Stimulated activated CD4-positive, alpha-beta T cell treated with anti-CD3 and anti-CD28 coated beads, TNF-alpha, amount 100 ng/mL, for 48 hours (primary cell): ENCODE measurements around the gene MISFA.
"Not testable (repeated sequence)": the region's sequence is repeated elsewhere in the genome, so short reads cannot be mapped to it uniquely, and the experiment has no call there.

ENCODE experiments used
- DNase-seq, 3 donors: peaks; one replicate each; pipeline ENCODE4 v3.0.0-alpha.2; 2020; ENCODE audit warnings: low read depth in 3 of 3

Gene MISFA

DNA sequence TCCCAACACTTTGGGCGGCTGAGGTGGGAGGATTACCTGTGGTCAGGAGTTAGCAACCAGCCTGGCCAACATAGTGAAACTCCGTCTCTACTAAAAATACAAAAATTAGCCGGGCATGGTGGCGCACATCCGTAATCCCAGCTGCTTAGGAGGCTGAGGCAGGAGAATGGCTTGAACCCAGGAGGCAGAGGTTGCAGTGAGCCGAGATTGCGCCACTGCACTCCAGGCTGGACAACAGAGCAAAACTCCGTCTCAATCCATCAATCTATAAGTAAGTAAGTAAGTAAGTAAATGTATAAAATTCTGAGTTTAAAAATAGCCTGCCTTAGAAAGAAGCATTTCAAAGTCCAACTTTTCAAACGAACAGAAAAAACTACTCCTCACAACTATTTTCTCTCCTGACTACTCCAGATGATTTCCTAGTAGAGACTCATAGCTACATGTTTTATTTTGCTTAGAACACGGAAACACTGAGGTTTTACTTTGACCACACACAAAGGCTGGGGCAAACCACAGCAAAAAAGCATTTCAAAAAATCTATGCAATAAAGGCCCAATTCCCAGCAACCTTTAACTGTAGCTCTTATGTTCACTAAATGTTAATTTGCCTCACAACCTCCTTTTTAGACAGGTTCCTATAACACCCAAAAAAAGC is 18.2 kb downstream of the MISFA start:
- DNase-seq: no peak

DNA sequence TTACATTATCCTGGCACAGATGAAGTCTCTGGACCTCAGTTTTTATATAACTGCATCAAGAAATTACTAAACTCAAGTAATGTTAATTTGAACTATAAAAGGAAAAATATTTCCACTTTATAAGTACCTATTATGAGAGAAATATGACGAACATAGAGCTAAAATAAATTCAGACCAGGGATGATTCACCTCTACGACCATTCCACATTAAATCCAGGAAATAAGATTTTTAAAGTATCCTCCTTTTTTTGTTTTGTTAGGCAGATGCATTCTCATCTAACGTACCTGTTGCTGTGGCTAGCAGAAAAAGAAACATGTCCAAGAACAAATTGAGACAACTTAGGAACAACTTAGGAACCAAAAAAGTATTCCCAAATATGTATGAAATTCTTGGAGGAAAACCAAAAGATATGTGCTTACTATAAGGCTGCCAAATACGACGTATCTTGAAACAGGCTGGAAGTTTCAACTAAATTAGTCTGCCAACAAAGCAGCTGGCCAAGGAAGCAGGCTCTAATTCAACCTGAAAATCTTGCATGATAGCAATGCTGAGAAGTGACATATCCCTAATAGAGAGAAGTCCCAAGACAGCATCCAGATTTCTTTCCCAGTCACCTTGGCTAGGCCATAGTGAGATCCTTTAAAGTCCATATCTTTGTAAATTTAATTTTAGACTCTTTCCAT is 18.9 kb downstream of the MISFA start:
- no peak for DNase-seq

DNA sequence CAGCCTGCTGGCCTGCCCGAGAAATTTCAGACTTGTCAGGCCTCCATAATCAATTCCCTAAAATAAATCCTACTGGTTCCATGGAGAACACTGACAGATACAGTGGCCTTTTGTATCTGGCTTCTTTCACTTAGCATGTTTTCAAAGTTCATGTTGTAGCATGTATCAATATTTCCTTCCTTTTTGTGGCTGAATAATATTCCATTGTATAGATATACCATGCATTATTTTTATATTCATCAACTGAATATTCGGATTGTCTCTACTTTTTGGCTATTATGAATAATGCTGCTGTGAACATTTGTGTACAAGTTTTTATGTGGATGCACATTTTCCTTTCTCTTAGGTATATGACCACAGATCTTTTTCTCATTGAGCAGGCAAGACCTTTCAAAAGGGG is 24.1 kb downstream of the MISFA start:
- no peak for DNase-seq

DNA sequence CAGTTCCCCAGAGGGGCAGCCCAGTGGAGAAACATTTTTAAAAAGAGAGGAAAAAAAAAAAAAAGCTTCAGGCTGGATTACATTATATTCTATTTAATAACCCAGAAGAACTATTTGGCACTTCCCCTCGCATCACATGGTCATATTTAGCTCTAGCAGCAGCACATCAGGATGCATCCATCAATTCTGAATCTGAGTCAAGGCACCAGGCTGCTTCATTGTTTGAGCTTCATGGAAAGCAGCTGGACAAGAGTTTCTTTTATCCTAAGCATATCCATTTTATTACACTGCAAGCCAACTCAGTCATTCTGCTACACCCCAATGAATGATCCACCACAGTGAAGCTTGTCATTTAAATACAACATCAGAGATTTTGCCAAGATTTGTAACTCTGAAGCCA is 24.6 kb downstream of the MISFA start:
- DNase-seq: no peak

DNA sequence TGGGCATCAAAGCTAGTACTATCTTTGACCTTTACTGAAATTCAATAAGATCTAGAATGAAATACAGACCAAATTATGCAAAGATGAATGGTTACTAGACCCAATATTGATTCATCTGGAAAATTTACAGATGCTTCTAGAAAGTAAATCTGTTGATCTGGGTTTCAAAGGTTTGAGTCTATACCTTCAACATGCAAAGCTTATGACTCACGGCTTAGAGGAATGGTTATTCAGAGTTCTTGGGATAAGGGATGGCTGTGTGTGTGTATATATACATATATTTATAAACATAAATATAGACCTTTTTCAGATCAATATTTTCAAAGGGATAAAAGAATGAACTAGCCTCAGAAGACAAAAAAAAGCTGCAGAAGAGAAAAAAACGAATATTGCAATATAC is 33.3 kb downstream of the MISFA start:
- DNase-seq: no peak

DNA sequence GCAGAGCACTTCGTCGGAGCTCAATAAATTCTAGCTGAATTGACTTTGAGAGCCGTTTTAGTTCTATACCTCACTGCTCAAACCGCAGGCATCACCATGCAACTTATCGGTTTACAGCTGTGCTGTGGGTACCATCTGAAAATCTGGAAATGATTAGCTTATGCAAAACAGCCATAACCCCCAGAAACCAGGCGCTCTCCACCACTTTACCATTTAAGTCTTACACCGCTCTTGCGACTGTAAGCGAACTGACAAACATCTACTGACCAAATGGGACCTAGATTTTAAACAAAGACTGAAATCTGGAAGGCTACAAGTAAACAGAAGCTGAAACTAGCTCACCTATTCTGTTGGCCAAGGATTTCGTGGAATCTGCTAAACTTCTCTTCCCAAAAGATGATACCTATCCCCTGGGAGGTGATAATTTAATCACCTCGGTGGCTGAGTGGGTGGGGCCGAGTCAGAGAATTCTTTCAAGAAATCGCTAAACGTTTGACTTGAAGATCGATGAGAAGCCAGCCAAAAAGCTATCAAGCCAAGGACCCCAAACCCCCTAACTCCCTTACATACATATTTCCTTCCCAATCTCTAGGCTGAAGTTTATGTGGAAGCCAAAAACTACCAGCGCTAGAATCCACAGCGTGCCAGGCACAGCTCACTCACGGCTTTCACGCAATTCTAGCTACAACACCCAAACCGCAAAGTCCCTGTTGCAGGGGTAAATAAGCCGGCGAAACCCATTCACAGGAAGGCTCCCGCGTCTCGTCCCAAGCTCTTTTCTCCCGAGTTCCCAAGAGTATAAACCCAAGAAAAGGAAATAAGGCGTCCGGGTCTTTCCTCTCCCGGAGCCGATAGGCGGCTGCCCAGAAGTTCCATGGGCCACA is 33.9 kb downstream of the MISFA start:
- DNase-seq: peak in 1 of 3 donors; percentile 8

DNA sequence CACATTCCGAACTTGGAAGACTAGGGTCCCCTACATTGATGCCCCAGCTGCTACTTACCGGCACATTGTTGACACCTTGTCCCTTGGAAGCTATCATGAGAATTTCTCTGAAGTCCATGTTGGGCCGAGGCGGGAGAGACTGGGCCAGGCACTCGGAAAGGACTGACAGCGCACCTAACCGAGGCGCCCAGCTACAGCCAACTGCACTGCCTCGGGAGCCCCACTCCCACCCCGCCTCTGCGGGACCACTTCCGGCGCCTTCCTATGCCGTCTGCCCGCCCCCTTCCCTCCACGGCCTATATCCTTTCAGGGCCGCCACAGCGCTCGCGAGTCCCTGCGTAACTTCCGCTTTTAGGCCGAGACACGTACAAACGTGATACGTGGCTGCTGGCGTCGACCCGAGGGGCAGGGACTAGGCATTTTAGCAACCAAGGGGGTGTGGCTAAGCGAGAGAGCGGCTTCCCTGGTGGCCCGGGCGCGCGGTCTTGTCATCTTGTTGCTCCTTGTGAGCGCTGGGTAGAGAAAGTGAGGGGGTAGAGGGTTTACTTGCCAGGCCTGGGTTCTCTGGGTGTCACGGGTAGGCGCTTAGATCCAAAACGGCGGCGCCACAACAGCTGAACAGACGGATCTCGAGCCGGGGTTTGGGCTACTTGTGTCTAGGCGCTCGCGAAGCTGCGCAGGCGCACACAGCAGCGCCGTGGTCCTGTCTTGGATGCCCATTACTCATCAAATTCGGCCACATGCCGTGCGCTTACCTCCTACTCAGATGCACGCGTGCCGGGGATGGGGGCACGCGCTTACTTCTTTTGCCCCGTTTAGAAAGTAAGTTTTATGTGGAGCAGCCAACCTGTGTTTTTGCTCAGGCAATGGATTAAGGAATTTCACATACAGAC is 34.8 kb downstream of the MISFA start, which contains the start of gene SPTY2D1:
TSS of gene SPTY2D1 (minus strand) at position 203 of the 893 bp plus-strand sequence. CDS start at position 118, 85 bp downstream.
- DNase-seq: peak; percentile 93 to 97 (median 94)

DNA sequence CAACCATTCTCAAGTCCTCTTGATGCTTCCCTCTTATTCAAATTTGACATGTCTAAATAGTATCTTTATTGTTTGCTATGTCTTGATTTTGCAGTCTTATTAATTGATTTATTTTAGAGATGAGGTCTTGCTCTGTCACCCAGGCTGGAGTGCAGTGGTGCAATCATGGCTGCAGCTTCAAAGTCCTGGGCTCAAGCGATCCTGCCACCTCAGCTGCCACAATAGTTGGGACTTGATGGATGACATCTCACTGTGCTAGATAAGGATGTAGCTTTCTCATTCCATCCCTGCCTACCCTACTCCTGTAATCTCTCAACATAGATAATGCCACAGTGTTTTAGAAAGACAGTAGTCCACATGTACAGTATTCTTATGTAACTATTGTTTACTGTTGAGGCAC is 42.1 kb downstream of the MISFA start:
- DNase-seq: no peak

DNA sequence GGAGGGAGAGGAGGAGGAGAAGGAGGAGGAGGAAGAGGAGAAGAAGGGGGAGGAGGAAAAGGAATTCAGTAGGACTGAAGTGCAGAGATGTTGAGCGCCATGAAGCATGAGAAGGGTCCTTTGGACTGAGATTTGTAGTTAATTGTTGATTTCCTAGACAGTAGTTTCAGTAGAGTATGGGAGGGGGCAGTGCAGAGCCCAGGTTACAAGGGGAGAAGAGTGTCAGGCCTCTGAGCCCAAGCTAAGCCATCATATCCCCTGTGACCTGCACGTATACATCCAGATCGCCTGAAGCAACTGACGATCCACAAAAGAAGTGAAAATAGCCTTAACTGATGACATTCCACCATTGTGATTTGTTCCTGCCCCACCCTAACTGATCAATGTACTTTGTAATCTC is 43.4 kb downstream of the MISFA start:
- DNase-seq: not testable (repeated sequence)

DNA sequence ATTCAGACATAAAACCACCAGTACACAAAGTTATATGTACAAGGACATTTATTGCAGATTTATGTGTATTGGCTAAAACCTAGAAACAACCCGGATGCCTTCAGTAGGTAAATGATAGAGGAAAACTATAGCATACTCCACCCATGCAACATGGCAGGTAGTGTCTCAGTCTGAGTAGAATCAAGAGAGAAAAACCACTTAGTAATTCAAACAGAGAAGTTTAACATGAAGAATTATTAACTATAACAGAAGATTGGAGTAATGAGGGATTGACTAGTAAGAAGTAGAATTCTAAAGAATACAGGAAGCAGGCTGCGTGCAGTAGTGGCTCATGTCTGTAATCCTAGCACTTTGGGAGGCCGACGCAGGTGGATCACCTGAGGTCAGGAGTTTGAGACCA is 50.8 kb downstream of the MISFA start:
- DNase-seq: no peak

DNA sequence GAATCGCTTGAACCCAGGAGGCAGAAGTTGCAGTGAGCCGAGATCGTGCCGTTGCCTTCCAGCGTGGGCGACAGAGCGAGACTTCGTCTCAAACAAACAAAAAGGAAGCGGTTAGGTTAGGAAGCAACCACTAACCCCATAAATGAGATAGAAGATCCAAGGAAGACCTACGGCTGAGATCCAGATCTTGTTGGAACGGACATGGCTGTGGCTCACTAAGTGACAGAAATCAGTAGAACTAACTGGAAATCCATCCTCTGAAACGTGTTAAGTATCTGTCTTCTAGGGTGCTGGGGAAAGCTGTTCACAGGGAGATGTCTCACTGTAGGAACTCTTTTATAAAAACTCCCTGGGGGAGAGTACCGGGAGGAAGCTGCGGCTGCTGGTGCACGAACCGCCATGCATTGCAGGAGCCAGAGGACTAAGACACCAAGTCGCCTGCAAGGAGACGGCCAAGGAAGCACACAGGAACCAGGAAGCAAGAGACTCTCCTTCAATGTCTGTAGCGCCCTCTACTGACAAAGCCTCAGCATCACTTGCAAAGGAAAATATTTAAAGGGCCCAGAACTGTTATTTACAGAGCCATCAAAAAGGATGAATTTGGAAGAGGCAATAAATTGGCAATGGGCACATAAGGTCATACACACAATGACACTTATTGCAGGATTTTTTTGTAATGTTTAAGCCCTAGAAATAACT is 51.4 kb downstream of the MISFA start:
- peak in 1 of 3 donors; percentile 42 for DNase-seq
